Measurements from ENCODE around the gene SLC6A9.

SLC6A9 gene

GRCh38 chr1:44031252-44032169 lies at the start of gene SLC6A9:
SLC6A9 (minus strand) TSS chr1:44031462; CDS start chr1:44024277, 7,185 bp downstream.
- DNase-seq (ENCODE audit: low read depth in 2 of 2), result peak; percentile 5 to 8

- DNase-seq (ENCODE audit: low read depth in 2 of 2), result no peak
Measured at GRCh38 chr1:44079566-44079965, 48.3 kb upstream of the SLC6A9 start.

GRCh38 chr1:44078104-44078503 lies 46.8 kb upstream of the SLC6A9 start:
- DNase-seq (ENCODE audit: low read depth in 2 of 2), result no peak

- no peak for DNase-seq (ENCODE audit: low read depth in 2 of 2)
Measured at GRCh38 chr1:44077421-44077820, 46.2 kb upstream of the SLC6A9 start.

- no peak for DNase-seq (ENCODE audit: low read depth in 2 of 2)
Measured at GRCh38 chr1:44076066-44076465, 44.8 kb upstream of the SLC6A9 start.

GRCh38 chr1:44074415-44074814 lies 43.2 kb upstream of the SLC6A9 start:
- no peak for DNase-seq (ENCODE audit: low read depth in 2 of 2)

- DNase-seq (ENCODE audit: low read depth in 2 of 2), result no peak
Measured at GRCh38 chr1:44073528-44073927, 42.3 kb upstream of the SLC6A9 start.

- DNase-seq (ENCODE audit: low read depth in 2 of 2), result no peak
Measured at GRCh38 chr1:44072821-44073220, 41.6 kb upstream of the SLC6A9 start.

GRCh38 chr1:44072204-44072603 lies 40.9 kb upstream of the SLC6A9 start:
- DNase-seq (ENCODE audit: low read depth in 2 of 2), result no peak

GRCh38 chr1:44071461-44071860 lies 40.2 kb upstream of the SLC6A9 start:
- DNase-seq (ENCODE audit: low read depth in 2 of 2), result no peak

- DNase-seq (ENCODE audit: low read depth in 2 of 2), result no peak
Measured at GRCh38 chr1:44068442-44068921, 37.2 kb upstream of the SLC6A9 start.

GRCh38 chr1:44067266-44068250 lies 36.3 kb upstream of the SLC6A9 start:
- no peak for DNase-seq (ENCODE audit: low read depth in 2 of 2)

GRCh38 chr1:44062656-44063179 lies 31.5 kb upstream of the SLC6A9 start:
- DNase-seq (ENCODE audit: low read depth in 2 of 2), result no peak

GRCh38 chr1:44061857-44062256 lies 30.6 kb upstream of the SLC6A9 start:
- DNase-seq (ENCODE audit: low read depth in 2 of 2), result no peak

- DNase-seq (ENCODE audit: low read depth in 2 of 2), result no peak
Measured at GRCh38 chr1:44060830-44061267, 29.6 kb upstream of the SLC6A9 start.

- no peak for DNase-seq (ENCODE audit: low read depth in 2 of 2)
Measured at GRCh38 chr1:44059664-44060355, 28.5 kb upstream of the SLC6A9 start.

- no peak for DNase-seq (ENCODE audit: low read depth in 2 of 2)
Measured at GRCh38 chr1:44059212-44059611, 27.9 kb upstream of the SLC6A9 start.

GRCh38 chr1:44057293-44057692 lies 26.0 kb upstream of the SLC6A9 start:
- DNase-seq (ENCODE audit: low read depth in 2 of 2), result no peak

- DNase-seq (ENCODE audit: low read depth in 2 of 2), result no peak
Measured at GRCh38 chr1:44053394-44053793, 22.1 kb upstream of the SLC6A9 start.

GRCh38 chr1:44050261-44050660 lies 19.0 kb upstream of the SLC6A9 start:
- no peak for DNase-seq (ENCODE audit: low read depth in 2 of 2)

- no peak for DNase-seq (ENCODE audit: low read depth in 2 of 2)
Measured at GRCh38 chr1:44049839-44050238, 18.6 kb upstream of the SLC6A9 start.

Data from activated CD8-positive, alpha-beta memory T cell treated with anti-CD3 and anti-CD28 coated beads for 4 hours (primary cell).